Activated CD4-positive, CD25-positive, alpha-beta regulatory T cell (primary cell): ENCODE data around the gene RUNDC3A.
"Not testable (repeated sequence)": the region's sequence is repeated elsewhere in the genome, so short reads cannot be mapped to it uniquely, and the experiment has no call there.

Source experiments
- DNase-seq, 4 experiments: peaks; one replicate each; lab custom pipeline; 2025; lab: John Stamatoyannopoulos, UW

RUNDC3A gene

DNA sequence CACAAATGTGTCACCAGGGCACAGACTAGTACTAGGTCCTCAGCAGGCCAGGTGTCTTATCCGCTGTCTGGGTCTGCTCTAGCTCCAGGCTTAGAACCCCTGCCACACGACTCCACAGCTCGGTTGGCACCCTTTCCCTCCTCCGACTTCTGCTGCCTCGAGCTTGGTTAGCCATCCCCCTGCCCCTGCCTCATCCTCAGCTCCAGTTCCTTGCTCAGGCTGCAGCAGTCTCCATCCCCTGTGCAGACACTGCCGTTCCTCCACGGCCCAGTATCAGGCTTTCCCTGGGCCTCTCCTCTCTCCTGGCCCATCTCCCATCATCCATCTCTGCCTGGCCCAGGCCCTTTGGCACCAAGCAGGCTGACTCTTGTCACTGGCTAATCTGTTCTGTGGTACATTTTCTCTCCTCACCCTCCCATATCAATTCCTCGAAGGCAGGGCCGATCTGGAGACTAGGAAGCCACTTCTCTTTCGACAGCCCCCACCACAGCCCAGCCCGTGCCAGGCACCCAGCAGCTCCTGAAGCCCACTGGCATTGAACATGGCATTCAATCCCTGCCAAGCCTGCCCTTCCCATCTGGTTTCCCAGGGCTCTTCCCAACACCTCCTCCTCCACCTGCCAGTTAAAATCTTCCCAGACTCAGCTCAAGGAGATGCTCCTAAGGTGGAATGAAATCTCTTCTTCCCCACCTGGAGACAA, 35.3 kb downstream of the RUNDC3A start:
- no peak for DNase-seq

- DNase-seq = peak; percentile 64 to 71 (median 69)
These were observed 36.6 kb downstream of the RUNDC3A start, which contains the start of gene GRN for GRCh38 chr17:44344939-44345453. TSS of gene GRN (plus strand) at chr17:44345302. CDS start at chr17:44349165, 3,863 bp downstream.

DNA sequence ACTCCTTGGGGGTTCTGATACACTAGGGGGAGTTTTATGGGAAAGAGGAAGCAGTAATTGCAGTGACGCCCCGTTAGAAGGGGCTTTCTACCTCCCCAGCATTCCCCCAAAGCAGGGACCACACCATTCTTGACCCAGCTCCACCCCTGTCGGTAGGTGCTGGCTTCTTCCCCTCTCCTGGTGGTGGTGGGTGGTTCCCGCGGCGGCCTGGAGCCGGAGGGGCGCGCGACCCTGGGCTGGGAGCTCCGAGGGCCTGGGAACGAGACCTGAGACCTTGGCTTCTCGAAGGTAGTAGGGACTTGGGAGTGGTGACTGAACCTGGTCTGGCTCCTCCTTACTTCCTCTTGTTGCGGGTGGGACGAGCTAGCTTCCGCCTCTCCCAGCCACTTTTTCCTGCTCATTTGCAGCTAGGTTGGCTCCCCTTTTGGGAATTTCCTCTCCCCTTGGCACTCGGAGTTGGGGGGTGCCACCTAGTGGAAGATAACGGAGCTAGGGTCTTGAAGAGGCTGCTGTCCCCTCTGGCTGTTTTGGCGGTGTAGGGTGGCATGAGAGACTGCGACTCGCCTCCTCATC, 37.1 kb downstream of the RUNDC3A start:
- peak in 1 of 4 experiments; percentile 11 for DNase-seq

- DNase-seq = no peak
These were observed 37.9 kb downstream of the RUNDC3A start for GRCh38 chr17:44346064-44346844.

DNA sequence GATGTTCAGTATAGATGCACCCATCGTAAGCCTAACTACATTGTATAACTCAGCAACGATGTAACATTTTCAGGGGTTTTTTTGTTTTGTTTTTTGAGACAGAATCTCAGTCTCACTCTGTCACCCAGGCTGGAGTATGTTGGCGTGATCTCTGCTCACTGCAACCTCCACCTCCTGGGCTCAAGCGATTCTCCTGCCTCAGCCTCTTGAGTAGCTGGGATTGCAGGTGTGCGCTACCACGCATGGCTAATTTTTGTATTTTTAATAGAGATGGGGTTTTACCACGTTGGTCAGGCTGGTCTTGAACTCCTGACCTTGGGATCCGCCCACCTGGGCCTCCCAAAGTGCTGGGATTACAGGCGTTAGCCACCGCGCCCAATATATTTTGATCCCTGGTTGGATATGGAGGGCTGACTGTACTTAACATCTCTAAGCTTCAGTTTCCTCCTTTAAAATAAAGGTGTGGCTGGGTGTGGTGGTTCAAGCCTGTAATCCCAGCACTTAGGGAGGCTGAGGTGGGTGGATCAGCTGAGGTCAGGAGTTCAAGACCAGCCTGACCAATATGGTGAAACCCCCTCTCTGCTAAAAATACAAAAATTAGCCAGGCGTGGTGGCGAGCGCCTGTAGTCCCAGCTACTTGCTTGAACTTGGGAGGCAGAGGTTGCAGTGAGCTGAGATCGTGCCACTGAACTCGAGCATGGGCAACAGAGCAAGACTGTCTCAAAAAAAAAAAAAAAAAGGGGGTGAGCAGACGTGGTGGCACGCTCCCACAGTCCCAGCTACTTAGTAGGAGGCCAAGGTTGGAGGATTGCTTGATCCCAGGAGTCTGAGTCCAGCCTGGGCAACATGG, 39.0 kb downstream of the RUNDC3A start:
- DNase-seq = not testable (repeated sequence)

DNA sequence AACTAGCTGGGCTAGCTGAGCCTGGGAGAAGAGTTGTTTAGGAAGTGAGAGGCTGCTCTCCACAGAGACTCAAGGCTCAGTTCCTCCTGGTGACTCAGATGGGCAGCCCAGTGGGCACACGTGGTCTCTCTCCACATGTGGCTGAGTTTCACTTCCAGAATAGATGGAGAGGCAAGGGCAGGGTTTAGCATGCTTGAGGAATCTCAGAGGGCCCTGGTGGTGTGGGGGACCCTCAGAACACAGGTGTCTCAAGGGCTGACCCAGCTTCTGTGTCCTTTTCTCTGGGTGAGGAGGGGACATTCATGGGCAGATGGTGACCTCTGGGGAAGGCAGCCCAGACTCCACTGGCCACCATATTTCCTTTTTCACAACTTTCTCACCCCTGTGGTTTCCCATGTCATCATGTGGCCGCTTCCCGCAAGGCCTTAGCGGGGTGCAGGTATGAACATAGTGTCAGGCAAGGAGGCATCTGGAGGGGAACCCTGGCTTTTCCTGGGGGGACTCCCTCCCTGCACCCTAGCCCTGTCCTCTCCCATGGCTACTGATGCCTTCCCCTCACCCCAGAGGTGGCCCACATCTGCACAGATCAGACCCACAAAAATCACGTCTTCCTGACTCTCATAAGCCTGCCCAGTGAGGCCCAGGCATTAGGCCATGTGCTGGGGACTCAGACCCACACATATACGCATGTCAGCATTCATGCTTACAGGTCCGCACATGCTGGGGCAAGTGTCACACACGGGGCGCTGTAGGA, 40.0 kb downstream of the RUNDC3A start:
- no peak for DNase-seq

- DNase-seq = no peak
These were observed 40.6 kb downstream of the RUNDC3A start for GRCh38 chr17:44348988-44349364.

GRCh38 chr17:44349553-44350070, 41.2 kb downstream of the RUNDC3A start:
- no peak for DNase-seq

DNA sequence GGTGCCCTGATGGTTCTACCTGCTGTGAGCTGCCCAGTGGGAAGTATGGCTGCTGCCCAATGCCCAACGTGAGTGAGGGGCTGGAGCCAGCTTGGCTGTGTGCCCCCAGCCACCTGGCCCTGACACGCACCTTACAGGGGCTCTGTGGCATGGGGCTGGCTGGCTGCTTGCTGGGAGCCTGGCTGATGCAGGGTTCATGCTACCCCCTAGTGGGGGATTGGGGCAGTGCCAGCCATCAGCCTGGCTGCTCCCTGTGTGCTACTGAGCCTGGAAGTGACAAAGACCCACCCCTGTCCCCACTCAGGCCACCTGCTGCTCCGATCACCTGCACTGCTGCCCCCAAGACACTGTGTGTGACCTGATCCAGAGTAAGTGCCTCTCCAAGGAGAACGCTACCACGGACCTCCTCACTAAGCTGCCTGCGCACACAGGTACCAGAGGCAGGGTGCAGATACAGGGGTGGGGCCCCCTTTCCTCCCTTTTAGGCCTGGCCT, 42.4 kb downstream of the RUNDC3A start:
- DNase-seq = peak; percentile 40 to 56 (median 52)

DNA sequence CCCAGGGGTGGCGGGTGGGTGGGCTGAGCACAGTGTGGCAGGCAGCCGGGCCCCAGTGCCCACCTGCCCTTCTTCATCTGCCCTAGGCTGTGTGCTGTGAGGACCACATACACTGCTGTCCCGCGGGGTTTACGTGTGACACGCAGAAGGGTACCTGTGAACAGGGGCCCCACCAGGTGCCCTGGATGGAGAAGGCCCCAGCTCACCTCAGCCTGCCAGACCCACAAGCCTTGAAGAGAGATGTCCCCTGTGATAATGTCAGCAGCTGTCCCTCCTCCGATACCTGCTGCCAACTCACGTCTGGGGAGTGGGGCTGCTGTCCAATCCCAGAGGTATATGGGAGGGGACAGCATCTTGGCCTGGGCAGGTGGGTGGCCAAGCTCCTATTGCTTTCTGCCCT, 43.1 kb downstream of the RUNDC3A start:
- no peak for DNase-seq

DNA sequence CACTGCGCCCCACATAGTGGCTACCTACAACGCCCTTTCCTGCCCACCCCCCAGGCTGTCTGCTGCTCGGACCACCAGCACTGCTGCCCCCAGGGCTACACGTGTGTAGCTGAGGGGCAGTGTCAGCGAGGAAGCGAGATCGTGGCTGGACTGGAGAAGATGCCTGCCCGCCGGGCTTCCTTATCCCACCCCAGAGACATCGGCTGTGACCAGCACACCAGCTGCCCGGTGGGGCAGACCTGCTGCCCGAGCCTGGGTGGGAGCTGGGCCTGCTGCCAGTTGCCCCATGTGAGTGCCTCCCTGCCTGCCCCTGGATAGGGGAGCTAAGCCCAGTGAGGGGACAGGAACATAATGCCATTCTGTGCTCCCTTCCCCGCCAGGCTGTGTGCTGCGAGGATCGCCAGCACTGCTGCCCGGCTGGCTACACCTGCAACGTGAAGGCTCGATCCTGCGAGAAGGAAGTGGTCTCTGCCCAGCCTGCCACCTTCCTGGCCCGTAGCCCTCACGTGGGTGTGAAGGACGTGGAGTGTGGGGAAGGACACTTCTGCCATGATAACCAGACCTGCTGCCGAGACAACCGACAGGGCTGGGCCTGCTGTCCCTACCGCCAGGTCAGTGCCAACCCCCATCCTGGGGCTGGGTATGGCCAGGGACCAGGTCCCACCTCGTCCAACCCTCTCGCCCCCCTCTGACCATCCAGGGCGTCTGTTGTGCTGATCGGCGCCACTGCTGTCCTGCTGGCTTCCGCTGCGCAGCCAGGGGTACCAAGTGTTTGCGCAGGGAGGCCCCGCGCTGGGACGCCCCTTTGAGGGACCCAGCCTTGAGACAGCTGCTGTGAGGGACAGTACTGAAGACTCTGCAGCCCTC, 43.8 kb downstream of the RUNDC3A start:
- no peak for DNase-seq

- DNase-seq = no peak
These were observed 44.6 kb downstream of the RUNDC3A start for GRCh38 chr17:44352828-44353671.

- DNase-seq = no peak
These were observed 45.4 kb downstream of the RUNDC3A start for GRCh38 chr17:44353672-44354331.

- DNase-seq = peak; percentile 12 to 57 (median 52)
These were observed 46.5 kb downstream of the RUNDC3A start for GRCh38 chr17:44354582-44355561.

DNA sequence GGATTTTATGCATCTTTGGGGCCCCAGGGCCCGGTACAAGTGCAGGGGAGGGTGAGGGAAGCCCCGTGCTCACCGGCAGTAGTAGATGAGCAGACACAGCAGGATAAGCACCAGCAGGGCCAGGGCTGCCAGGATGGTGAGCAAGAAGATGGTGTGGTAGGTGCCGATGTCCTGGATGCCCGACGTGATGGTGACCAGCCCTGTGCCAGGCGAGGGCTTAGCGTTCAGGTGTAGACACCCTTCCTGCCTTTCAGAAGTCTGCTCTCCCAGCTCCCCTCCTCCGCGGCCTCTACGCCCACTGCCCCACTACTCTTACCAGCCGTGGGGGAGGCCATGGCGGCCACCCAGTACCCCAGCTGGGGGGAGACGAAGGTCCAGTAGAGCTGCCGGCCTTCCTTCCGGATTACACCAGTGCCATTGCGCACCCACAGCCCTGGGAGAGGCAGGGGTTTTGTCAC, 47.3 kb downstream of the RUNDC3A start:
- no peak for DNase-seq

- DNase-seq = no peak
These were observed 47.8 kb downstream of the RUNDC3A start for GRCh38 chr17:44356241-44356640.

GRCh38 chr17:44358066-44358465, 49.7 kb downstream of the RUNDC3A start:
- DNase-seq = no peak
